MM.1S (cell line): ENCODE results near the gene ADRB1.

Experiments
- DNase-seq: peaks from one replicate; pipeline ENCODE4 v3.0.0-alpha.2; 2015
- H2AFZ ChIP-seq: fragments of 300-600 bp; sonication (generic); 2 replicates; pipeline ENCODE4 v1.6.0; 2016; ENCODE audit warnings: antibody characterized with exemption, low read length
- H3F3A ChIP-seq: fragments of 300-600 bp; sonication (generic); 2 replicates; pipeline ENCODE4 v1.6.1; 2016; ENCODE audit warnings: mild to moderate bottlenecking, antibody characterized with exemption, low read length, moderate library complexity, mixed read lengths; ENCODE audit not compliant: insufficient read depth
- H3K27ac ChIP-seq: fragments of 300-600 bp; sonication (generic); 2 replicates; pipeline ENCODE4 v1.5.1; 2016; ENCODE audit warnings: mild to moderate bottlenecking, low read length
- H3K27me3 ChIP-seq: fragments of 300-600 bp; sonication (generic); replicated peaks from 2 replicates; pipeline ENCODE4 v1.6.0; 2016; ENCODE audit warnings: low read length; ENCODE audit not compliant: insufficient read depth
- H3K36me3 ChIP-seq: fragments of 300-600 bp; sonication (generic); replicated peaks from 2 replicates; pipeline ENCODE4 v1.6.1; 2016; ENCODE audit warnings: mild to moderate bottlenecking, low read length, mixed read lengths; ENCODE audit not compliant: insufficient read depth
- H3K4me1 ChIP-seq: fragments of 300-600 bp; sonication (generic); 2 replicates; pipeline ENCODE4 v1.6.1; 2016; ENCODE audit warnings: low read length, mixed read lengths
- H3K4me2 ChIP-seq: fragments of 300-600 bp; sonication (generic); 2 replicates; pipeline ENCODE4 v1.6.0; 2016; ENCODE audit warnings: low read depth, low read length
- H3K4me3 ChIP-seq: fragments of 300-600 bp; sonication (generic); 2 replicates; pipeline ENCODE4 v1.5.1; 2016; ENCODE audit warnings: low read length, mixed read lengths
- H3K79me2 ChIP-seq: fragments of 300-600 bp; sonication (generic); 2 replicates; pipeline ENCODE4 v1.6.1; 2016; ENCODE audit warnings: mixed run types, low read length, mixed read lengths
- H3K9ac ChIP-seq: fragments of 300-600 bp; sonication (generic); 2 replicates; pipeline ENCODE4 v1.6.1; 2016; ENCODE audit warnings: low read length, mixed read lengths
- H3K9me2 ChIP-seq: fragments of 300-600 bp; sonication (generic); replicated peaks from 2 replicates; pipeline ENCODE4 v1.6.1; 2016; ENCODE audit warnings: mild to moderate bottlenecking, low read length, mixed read lengths; ENCODE audit not compliant: insufficient read depth
- H3K9me3 ChIP-seq: fragments of 300-600 bp; sonication (generic); replicated peaks from 2 replicates; pipeline ENCODE4 v1.6.1; 2016; ENCODE audit warnings: mild to moderate bottlenecking, low read length, mixed read lengths; ENCODE audit not compliant: insufficient read depth
- H4K20me1 ChIP-seq: fragments of 300-600 bp; sonication (generic); 2 replicates; pipeline ENCODE4 v1.6.1; 2016; ENCODE audit warnings: mild to moderate bottlenecking, low read length, moderate library complexity, mixed read lengths; ENCODE audit not compliant: insufficient read depth
- CTCF ChIP-seq: fragments of 300-600 bp; sonication (generic); IDR thresholded peaks from 2 replicates; pipeline ENCODE4 v1.5.1; 2016; ENCODE audit warnings: antibody characterized with exemption, low read length, mixed read lengths
- EZH2 ChIP-seq: fragments of 300-600 bp; sonication (generic); optimal IDR thresholded peaks from 2 replicates; pipeline ENCODE3; 2017; ENCODE audit warnings: low read depth, mild to moderate bottlenecking, antibody characterized with exemption, low read length, mixed read lengths
- EZH2phosphoT487 ChIP-seq: fragments of 300-600 bp; sonication (generic); IDR thresholded peaks from 2 replicates; pipeline ENCODE4 v1.6.1; 2018; ENCODE audit warnings: antibody characterized with exemption, low read length

Gene ADRB1

GRCh38 chr10:114030140-114030539, 13.5 kb upstream of the ADRB1 start:
- Histone ChIP-seq H3F3A (no peaks in the 10 kb centered on the region), H3K9me2 (no peaks in the 10 kb centered on the region), H3K27ac (no peak overlapping the region), H3K27me3 (no peaks in the 10 kb centered on the region), H2AFZ (no peak overlapping the region), H3K79me2 (no peaks in the 10 kb centered on the region), H3K9me3 (no peaks in the 10 kb centered on the region), H3K4me1 (peaks cover 7% of the 10 kb centered on the region), H3K4me3 (no peak overlapping the region), H3K4me2 (no peak overlapping the region), H3K9ac (no peak overlapping the region), H4K20me1 (no peaks in the 10 kb centered on the region), H3K36me3 (no peaks in the 10 kb centered on the region)
- TF ChIP-seq EZH2phosphoT487 (no peak), CTCF (no peak), EZH2 (no peak)
- DNase-seq = no peak

- Histone ChIP-seq H2AFZ (no peak overlapping the region), H3K36me3 (no peaks in the 10 kb centered on the region), H3K9me2 (no peaks in the 10 kb centered on the region), H4K20me1 (no peaks in the 10 kb centered on the region), H3K27ac (no peak overlapping the region), H3K4me1 (peaks cover 5% of the 10 kb centered on the region; the same call in 1 of the 2 replicates), H3K79me2 (no peaks in the 10 kb centered on the region), H3K9me3 (no peaks in the 10 kb centered on the region), H3K9ac (no peak overlapping the region), H3K4me2 (no peak overlapping the region), H3K4me3 (no peak overlapping the region), H3F3A (no peaks in the 10 kb centered on the region), H3K27me3 (no peaks in the 10 kb centered on the region)
- DNase-seq = no peak
- no peak for TF ChIP-seq EZH2phosphoT487
- no peak for TF ChIP-seq EZH2
- TF ChIP-seq CTCF = no peak
Measured at GRCh38 chr10:114031073-114031972, 12.3 kb upstream of the ADRB1 start.

GRCh38 chr10:114033566-114033965, 10.1 kb upstream of the ADRB1 start:
- peaks cover 5% of the 10 kb centered on the region; the same call in 1 of the 2 replicates for H3K4me1 ChIP-seq
- H3K27me3 ChIP-seq = no peaks in the 10 kb centered on the region
- H3K4me2 ChIP-seq = no peak overlapping the region
- no peak overlapping the region for H3K27ac ChIP-seq
- H3K9ac ChIP-seq = no peak overlapping the region
- H2AFZ ChIP-seq = no peak overlapping the region
- no peaks in the 10 kb centered on the region for H3F3A ChIP-seq
- no peaks in the 10 kb centered on the region for H3K9me3 ChIP-seq
- no peaks in the 10 kb centered on the region for H4K20me1 ChIP-seq
- H3K36me3 ChIP-seq = no peaks in the 10 kb centered on the region
- DNase-seq = no peak
- H3K9me2 ChIP-seq = no peaks in the 10 kb centered on the region
- no peak for TF ChIP-seq EZH2
- H3K79me2 ChIP-seq = no peaks in the 10 kb centered on the region
- H3K4me3 ChIP-seq = no peak overlapping the region

GRCh38 chr10:114034923-114035645, 8.6 kb upstream of the ADRB1 start:
- DNase-seq = peak; percentile 30
- no peaks in the 10 kb centered on the region for H3K36me3 ChIP-seq
- H3K9me2 ChIP-seq = no peaks in the 10 kb centered on the region
- H3K79me2 ChIP-seq = no peaks in the 10 kb centered on the region
- H3F3A ChIP-seq = no peaks in the 10 kb centered on the region
- H3K9me3 ChIP-seq = no peaks in the 10 kb centered on the region
- H3K27ac ChIP-seq = no peak overlapping the region
- peak overlapping the region; percentile 35 for H2AFZ ChIP-seq
- peak overlapping the region; percentile 61 for H3K4me2 ChIP-seq
- no peaks in the 10 kb centered on the region for H4K20me1 ChIP-seq
- H3K9ac ChIP-seq = no peak overlapping the region
- H3K4me3 ChIP-seq = peak overlapping the region; percentile 12
- H3K4me1 ChIP-seq = peaks cover 5% of the 10 kb centered on the region; the same call in 1 of the 2 replicates
- H3K27me3 ChIP-seq = no peaks in the 10 kb centered on the region
- TF ChIP-seq EZH2 (no peak), EZH2phosphoT487 (no peak), CTCF (no peak)
